A549 (cell line): Measurements from ENCODE around the gene NTS.

Experiments used
- CTCF ChIP-seq: fragments of >200 bp; sonication (Bioruptor Twin); formaldehyde crosslinking; IDR thresholded peaks from 3 replicates; pipeline ENCODE4 v1.5.1; 2016
- HDAC2 ChIP-seq: fragments of 200-600 bp; sonication (generic); IDR thresholded peaks from 2 replicates; pipeline ENCODE4 v1.6.1; 2016
- JUN ChIP-seq, 2 experiments: fragments of >200 bp; sonication (Bioruptor Twin); formaldehyde crosslinking; IDR thresholded peaks; 2 replicates in 1 of 2; 3 replicates in 1 of 2; pipeline ENCODE4 v1.6.1; 2016 to 2017
- MAX ChIP-seq: IDR thresholded peaks from 2 replicates; pipeline ENCODE4 v1.6.1; 2012
- REST ChIP-seq: fragments of 200-600 bp; sonication (generic); IDR thresholded peaks from 2 replicates; pipeline ENCODE4 v1.6.1; 2016; ENCODE audit warnings: antibody characterized with exemption, mild to moderate bottlenecking, moderate library complexity
- RFX5 ChIP-seq: fragments of 450-650 bp; IDR thresholded peaks from 2 replicates; pipeline ENCODE4 v1.7.1; 2014; ENCODE audit warnings: antibody characterized with exemption, mild to moderate bottlenecking, moderate library complexity
- TP53 ChIP-seq: fragments of 250-450 bp; sonication (Bioruptor Pico); IDR thresholded peaks from 2 replicates; pipeline ENCODE4 v1.5.0; 2021; ENCODE audit warnings: mild to moderate bottlenecking, moderate library complexity

GRCh38 chr12:85920324-85920947 lies 46.3 kb downstream of the NTS start:
- TF ChIP-seq CTCF (peak; percentile 73), REST (no peak), JUN (IDR thresholded peaks at IDR 0.05) (no peak), RFX5 (no peak), HDAC2 (no peak), TP53 (no peak), MAX (no peak)
